GM18868 (cell line): ENCODE data around the gene ACBD6.

Experiments
- ATAC-seq: cut with Tn5 transposase; IDR thresholded peaks from one replicate; pipeline ENCODE4 v1.9.1; 2021; ENCODE audit warnings: mild to moderate bottlenecking, moderate library complexity; ENCODE audit not compliant: unreplicated experiment

The ACBD6 gene

GRCh38 chr1:180277476-180278193, 224.7 kb downstream of the ACBD6 start:
- no peak for ATAC-seq

GRCh38 chr1:180275726-180276125, 226.7 kb downstream of the ACBD6 start:
- no peak for ATAC-seq

- no peak for ATAC-seq
Measured at GRCh38 chr1:180274221-180274620, 228.2 kb downstream of the ACBD6 start.

GRCh38 chr1:180273066-180273465, 229.3 kb downstream of the ACBD6 start:
- no peak for ATAC-seq

GRCh38 chr1:180272395-180272794, 230.0 kb downstream of the ACBD6 start:
- ATAC-seq = no peak

- no peak for ATAC-seq
Measured at GRCh38 chr1:180271272-180272255, 230.8 kb downstream of the ACBD6 start.

- no peak for ATAC-seq
Measured at GRCh38 chr1:180270530-180271271, 231.7 kb downstream of the ACBD6 start.

- ATAC-seq = no peak
Measured at GRCh38 chr1:180269645-180270529, 232.5 kb downstream of the ACBD6 start.

GRCh38 chr1:180268556-180269075, 233.8 kb downstream of the ACBD6 start:
- ATAC-seq = no peak

- no peak for ATAC-seq
Measured at GRCh38 chr1:180267761-180268555, 234.4 kb downstream of the ACBD6 start.

GRCh38 chr1:180267211-180267561, 235.2 kb downstream of the ACBD6 start:
- ATAC-seq = no peak

GRCh38 chr1:180266275-180267210, 235.8 kb downstream of the ACBD6 start:
- no peak for ATAC-seq

GRCh38 chr1:180265871-180266270, 236.5 kb downstream of the ACBD6 start:
- ATAC-seq = no peak

GRCh38 chr1:180265201-180265600, 237.2 kb downstream of the ACBD6 start:
- ATAC-seq = no peak

- no peak for ATAC-seq
Measured at GRCh38 chr1:180264595-180264994, 237.8 kb downstream of the ACBD6 start.

- no peak for ATAC-seq
Measured at GRCh38 chr1:180262628-180263488, 239.5 kb downstream of the ACBD6 start.

- no peak for ATAC-seq
Measured at GRCh38 chr1:180261524-180262155, 240.7 kb downstream of the ACBD6 start.
